HG03565 (cell line): ENCODE data around the gene LAMTOR3.
"Not testable (repeated sequence)": the region's sequence is repeated elsewhere in the genome, so short reads cannot be mapped to it uniquely, and the experiment has no call there.

Experiments used
- ATAC-seq: cut with Tn5 transposase; IDR thresholded peaks from one replicate; pipeline ENCODE4 v1.9.1; 2021; ENCODE audit warnings: mild to moderate bottlenecking, moderate library complexity; ENCODE audit not compliant: unreplicated experiment

LAMTOR3 gene

GRCh38 chr4:99833756-99834155 lies 60.5 kb downstream of the LAMTOR3 start:
- no peak for ATAC-seq

DNA sequence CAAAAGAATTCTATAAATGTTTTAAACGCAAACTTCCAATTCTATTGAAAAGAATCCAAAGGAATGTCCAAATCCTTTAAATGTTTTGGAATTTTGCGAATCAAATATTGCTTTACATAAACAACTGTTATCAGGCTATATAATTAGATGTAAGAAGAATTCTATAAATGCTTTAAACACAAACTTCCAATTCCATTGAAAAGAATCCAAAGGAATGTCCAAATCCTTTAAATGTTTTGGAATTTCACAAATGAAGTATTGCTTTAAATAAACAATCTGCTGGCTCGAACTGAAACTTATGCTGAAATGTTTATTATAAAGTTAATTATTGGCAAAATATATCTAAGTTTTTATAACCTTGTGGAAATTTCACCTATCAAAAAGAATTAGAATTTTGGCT lies 61.5 kb downstream of the LAMTOR3 start:
- no peak for ATAC-seq

DNA sequence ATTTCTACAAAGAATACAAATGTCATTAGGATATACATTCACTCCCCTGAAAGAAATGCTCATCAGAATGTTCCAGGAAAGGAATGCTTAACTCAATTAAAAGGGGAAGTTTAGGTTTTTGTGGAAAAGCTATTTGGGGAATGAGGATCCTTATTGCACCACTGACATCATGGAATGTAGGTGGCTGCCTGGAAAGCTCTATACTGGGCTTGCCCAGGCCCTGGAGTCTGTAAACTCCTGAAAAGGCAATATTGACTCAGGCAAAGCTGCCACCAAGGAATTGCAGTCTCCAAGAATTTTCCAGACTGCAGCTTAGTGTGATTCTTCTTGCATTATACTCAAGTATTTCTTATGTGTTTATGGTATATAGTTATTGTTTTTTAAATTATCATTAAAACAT lies 61.9 kb downstream of the LAMTOR3 start:
- ATAC-seq: no peak

DNA sequence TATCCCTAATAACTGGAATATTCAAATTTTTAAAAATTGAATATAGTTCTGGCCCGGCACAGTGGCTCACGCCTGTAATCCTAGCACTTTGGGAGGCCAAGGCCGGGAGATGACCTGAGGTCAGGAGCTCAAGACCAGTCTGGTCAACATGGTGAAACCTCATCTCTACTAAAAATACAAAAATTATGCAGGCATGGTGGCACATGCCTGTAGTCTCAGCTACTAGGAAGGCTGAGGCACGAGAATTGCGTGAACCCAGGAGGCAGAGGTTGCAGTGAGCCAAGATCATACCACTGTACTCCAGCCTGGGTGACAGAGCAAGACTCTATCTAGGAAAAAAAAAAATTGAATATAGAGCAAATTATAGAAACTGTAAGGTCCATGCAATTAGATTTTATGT lies 64.2 kb downstream of the LAMTOR3 start:
- ATAC-seq: not testable (repeated sequence)

GRCh38 chr4:99828477-99828876 lies 65.8 kb downstream of the LAMTOR3 start:
- no peak for ATAC-seq
